ENCODE measurements around the gene PTCRA.
"Not testable (repeated sequence)": the region's sequence is repeated elsewhere in the genome, so short reads cannot be mapped to it uniquely, and the experiment has no call there.

The PTCRA gene

DNA sequence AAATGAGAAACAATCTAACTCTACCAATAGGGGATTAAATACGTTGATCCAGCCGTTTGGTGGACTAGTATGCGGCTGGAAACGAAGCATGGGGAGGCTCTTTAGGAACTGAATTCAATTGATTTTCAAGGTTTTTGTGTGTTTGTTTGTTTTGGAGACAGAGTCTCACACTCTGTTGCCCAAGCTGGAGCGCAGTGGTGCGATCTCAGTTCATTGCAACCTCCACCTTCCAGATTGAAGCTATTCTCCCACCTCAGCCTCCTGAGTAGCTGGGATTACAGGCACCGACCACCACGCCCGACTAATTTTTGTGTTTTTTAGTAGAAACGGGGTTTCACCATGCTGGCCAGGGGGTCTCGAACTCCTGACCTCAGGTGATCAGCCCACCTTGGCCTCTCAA, 20.5 kb downstream of the PTCRA start:
- Histone ChIP-seq H3K4me3 (ENCODE audit: low read depth, low read length) (no peak overlapping the region), H3K9me3 (ENCODE audit: control insufficient read depth, insufficient read depth, low read length) (no peaks in the 10 kb centered on the region), H3K27me3 (ENCODE audit: control insufficient read depth, insufficient read depth, low read length) (no peaks in the 10 kb centered on the region), H3K36me3 (ENCODE audit: control insufficient read depth, insufficient read depth, low read length) (peaks cover 37% of the 10 kb centered on the region), H3K4me1 (ENCODE audit: control insufficient read depth, insufficient read depth, low read length) (peaks cover 4% of the 10 kb centered on the region), H3K9ac (ENCODE audit: low read depth, low read length) (no peak overlapping the region)

DNA sequence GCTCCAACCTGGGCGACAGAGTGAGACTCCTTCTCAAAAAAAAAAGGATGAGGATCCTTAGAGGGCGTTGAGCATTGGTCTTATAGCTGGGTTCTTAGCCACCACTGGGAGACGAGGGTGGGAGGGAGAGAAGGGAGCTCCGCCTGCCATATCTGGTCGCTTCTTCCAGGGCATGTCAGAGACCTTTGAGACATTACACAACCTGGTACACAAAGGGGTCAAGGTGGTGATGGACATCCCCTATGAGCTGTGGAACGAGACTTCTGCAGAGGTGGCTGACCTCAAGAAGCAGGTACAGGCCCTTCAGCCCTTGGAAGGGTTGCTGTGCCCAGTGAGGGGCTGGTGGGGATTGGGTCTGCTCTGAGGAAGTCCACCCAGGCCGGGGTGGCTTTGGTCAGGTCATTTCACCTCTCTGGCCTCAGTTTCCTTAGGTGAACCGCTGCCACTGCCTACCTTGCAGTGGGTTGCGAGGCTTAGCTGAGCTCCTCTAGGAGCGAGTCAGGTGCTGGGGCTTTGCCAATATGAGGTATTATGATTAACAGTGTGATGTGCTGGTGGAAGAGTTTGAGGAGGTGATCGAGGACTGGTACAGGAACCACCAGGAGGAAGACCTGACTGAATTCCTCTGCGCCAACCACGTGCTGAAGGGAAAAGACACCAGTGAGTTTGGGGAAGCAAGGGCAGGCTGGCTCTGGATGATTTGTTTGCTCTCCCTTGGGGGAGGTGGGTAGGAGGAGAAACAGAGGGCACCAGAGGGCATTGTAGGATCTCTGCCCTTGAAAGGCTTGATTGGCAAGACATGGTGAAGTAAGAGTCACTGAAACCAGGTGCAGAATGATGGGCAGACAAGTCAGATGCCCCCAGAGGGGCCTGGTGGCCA, 21.9 kb downstream of the PTCRA start:
- Histone ChIP-seq H3K9ac (ENCODE audit: low read depth, low read length) (no peak overlapping the region), H3K36me3 (ENCODE audit: control insufficient read depth, insufficient read depth, low read length) (peaks cover 37% of the 10 kb centered on the region), H3K27me3 (ENCODE audit: control insufficient read depth, insufficient read depth, low read length) (no peaks in the 10 kb centered on the region), H3K9me3 (ENCODE audit: control insufficient read depth, insufficient read depth, low read length) (no peaks in the 10 kb centered on the region), H3K4me3 (ENCODE audit: low read depth, low read length) (no peak overlapping the region), H3K4me1 (ENCODE audit: control insufficient read depth, insufficient read depth, low read length) (peaks cover 4% of the 10 kb centered on the region)

DNA sequence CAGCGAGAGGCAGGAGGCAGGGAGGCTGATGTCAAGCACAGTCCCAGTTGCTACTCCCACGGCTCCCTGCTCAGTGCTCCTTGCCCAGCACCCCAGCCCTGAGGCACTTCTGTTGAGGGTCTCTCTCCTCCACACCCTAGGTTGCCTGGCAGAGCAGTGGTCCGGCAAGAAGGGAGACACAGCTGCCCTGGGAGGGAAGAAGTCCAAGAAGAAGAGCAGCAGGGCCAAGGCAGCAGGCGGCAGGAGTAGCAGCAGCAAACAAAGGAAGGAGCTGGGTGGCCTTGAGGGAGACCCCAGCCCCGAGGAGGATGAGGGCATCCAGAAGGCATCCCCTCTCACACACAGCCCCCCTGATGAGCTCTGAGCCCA, 22.6 kb downstream of the PTCRA start:
- Histone ChIP-seq H3K9ac (ENCODE audit: low read depth, low read length) (no peak overlapping the region), H3K4me3 (ENCODE audit: low read depth, low read length) (no peak overlapping the region), H3K4me1 (ENCODE audit: control insufficient read depth, insufficient read depth, low read length) (peaks cover 2% of the 10 kb centered on the region), H3K9me3 (ENCODE audit: control insufficient read depth, insufficient read depth, low read length) (no peaks in the 10 kb centered on the region), H3K36me3 (ENCODE audit: control insufficient read depth, insufficient read depth, low read length) (peaks cover 37% of the 10 kb centered on the region), H3K27me3 (ENCODE audit: control insufficient read depth, insufficient read depth, low read length) (no peaks in the 10 kb centered on the region)

DNA sequence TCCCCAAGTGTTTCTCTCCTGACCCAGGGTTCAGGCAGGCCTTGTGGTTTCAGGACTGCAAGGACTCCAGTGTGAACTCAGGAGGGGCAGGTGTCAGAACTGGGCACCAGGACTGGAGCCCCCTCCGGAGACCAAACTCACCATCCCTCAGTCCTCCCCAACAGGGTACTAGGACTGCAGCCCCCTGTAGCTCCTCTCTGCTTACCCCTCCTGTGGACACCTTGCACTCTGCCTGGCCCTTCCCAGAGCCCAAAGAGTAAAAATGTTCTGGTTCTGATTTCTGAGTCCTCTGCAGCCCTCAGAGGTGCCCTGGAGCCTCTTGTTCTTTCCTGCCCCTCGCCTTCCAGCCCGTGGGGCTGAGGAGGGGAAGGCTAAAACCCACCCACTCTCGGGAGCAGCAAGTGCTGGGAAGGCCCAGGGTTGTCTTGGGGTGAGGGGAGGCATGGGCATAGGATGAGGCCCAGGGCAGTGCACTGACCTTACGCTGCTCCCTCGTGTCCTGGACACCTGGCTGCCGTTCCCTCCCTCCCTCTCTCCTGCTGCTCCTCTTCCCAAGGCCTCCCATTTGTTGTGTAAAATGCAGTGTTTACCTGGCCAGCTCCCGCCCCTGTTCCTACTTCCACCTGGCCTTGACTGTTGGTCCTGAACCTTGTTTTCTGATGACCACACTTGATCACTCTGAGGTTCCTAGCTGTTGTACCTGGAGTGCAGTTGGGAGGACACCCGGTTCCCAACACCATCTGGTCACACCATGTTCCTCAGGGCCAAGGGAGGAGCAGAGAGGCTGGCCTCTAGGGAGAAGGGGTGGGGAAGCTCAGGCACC, 23.3 kb downstream of the PTCRA start:
- no peaks in the 10 kb centered on the region for H3K27me3 ChIP-seq (ENCODE audit: control insufficient read depth, insufficient read depth, low read length)
- no peak overlapping the region for H3K4me3 ChIP-seq (ENCODE audit: low read depth, low read length)
- H3K9ac ChIP-seq (ENCODE audit: low read depth, low read length) = no peak overlapping the region
- no peaks in the 10 kb centered on the region for H3K9me3 ChIP-seq (ENCODE audit: control insufficient read depth, insufficient read depth, low read length)
- peaks cover 36% of the 10 kb centered on the region for H3K36me3 ChIP-seq (ENCODE audit: control insufficient read depth, insufficient read depth, low read length)
- H3K4me1 ChIP-seq (ENCODE audit: control insufficient read depth, insufficient read depth, low read length) = peaks cover 2% of the 10 kb centered on the region

DNA sequence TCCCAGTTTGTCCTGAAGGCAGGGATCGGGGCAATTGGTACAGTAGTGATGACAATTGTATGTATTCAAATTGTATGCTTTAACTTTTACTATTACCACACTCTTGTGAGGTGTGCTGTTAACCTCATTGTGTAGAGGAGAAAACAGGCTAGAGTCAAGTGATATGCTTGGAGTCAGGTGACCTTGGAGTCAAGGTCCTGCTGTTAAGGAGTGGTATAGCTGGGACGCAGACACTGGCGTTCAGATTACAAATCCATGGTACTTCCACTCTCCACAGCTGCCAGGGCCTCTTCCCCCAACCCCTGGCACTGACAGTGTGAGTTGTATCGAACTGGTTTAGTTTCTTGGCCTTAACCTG, 23.9 kb downstream of the PTCRA start:
- no peak overlapping the region for H3K4me3 ChIP-seq (ENCODE audit: low read depth, low read length)
- no peaks in the 10 kb centered on the region for H3K9me3 ChIP-seq (ENCODE audit: control insufficient read depth, insufficient read depth, low read length)
- peaks cover 2% of the 10 kb centered on the region for H3K4me1 ChIP-seq (ENCODE audit: control insufficient read depth, insufficient read depth, low read length)
- H3K36me3 ChIP-seq (ENCODE audit: control insufficient read depth, insufficient read depth, low read length) = peaks cover 32% of the 10 kb centered on the region
- H3K27me3 ChIP-seq (ENCODE audit: control insufficient read depth, insufficient read depth, low read length) = no peaks in the 10 kb centered on the region
- H3K9ac ChIP-seq (ENCODE audit: low read depth, low read length) = no peak overlapping the region

DNA sequence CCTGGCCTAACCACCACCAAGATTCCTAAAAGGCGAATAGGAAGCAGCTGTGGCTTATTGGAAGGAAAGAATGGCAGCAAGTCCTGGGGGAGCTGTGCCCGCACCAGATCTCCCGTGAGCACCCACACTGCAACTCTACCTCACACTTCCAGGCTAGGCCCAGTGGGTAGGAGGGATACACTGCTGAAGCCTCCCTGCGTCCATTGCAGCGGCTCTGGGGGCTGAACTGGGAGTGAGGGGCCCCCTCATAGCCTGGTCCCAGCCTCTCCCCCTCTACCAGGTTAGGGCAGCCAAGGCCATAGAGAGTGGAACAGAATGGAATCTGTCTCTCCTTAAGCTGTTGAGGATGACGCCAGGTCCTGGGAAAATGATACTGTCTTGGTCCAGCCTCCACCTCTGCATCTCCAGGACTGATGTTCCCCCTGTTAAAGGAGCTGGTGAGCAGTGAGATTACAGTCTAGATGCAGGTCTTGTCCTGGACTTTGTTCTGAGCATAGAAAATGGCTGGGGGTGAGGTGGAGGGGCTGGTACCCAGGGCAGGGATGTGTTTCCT, 24.7 kb downstream of the PTCRA start:
- Histone ChIP-seq H3K27me3 (ENCODE audit: control insufficient read depth, insufficient read depth, low read length) (no peaks in the 10 kb centered on the region), H3K36me3 (ENCODE audit: control insufficient read depth, insufficient read depth, low read length) (peaks cover 26% of the 10 kb centered on the region), H3K4me1 (ENCODE audit: control insufficient read depth, insufficient read depth, low read length) (peaks cover 2% of the 10 kb centered on the region), H3K9me3 (ENCODE audit: control insufficient read depth, insufficient read depth, low read length) (no peaks in the 10 kb centered on the region), H3K9ac (ENCODE audit: low read depth, low read length) (no peak overlapping the region), H3K4me3 (ENCODE audit: low read depth, low read length) (no peak overlapping the region)

DNA sequence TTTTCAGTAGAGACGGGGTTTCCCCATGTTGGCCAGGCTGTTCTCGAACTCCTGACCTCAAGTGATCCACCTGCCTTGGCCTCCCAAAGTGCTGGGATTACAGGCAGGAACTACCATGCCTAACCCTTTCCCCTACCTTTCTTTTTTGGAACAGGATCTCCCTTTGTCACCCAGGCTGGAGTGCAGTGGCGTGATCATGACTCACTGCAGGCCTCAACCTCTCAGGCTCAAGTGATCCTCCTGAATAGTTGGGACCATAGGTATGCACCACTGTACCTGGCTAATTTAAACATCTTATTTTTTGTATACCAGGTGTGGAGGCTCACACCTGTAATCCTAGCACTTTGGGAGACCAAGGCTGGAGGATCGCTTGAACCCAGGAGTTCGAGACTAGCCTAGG, 25.5 kb downstream of the PTCRA start:
- not testable (repeated sequence) for H3K4me1 ChIP-seq (ENCODE audit: control insufficient read depth, insufficient read depth, low read length); H3K9me3 ChIP-seq (ENCODE audit: control insufficient read depth, insufficient read depth, low read length); H3K27me3 ChIP-seq (ENCODE audit: control insufficient read depth, insufficient read depth, low read length); H3K4me3 ChIP-seq (ENCODE audit: low read depth, low read length); H3K9ac ChIP-seq (ENCODE audit: low read depth, low read length)
- peaks cover 20% of the 10 kb centered on the region for H3K36me3 ChIP-seq (ENCODE audit: control insufficient read depth, insufficient read depth, low read length)

DNA sequence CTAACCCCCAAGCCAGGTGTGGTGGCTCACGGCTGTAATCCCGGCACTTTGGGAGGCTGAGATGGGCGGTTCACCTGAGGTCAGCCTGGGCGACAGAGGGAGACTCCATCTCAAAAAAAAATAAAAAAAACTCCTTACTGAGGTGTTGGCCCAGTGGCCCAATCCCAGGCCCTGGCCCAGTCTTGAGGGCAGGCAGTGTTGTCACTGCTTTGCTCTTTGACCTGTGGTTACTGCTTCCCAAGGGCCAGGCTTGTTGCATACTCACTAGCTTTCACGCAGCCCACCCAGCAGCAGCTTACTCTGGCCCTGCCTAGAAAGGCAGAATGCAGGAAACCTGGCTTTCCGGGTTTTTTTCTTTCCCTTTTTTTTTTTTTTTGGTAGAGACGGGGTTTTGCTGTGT, 26.6 kb downstream of the PTCRA start:
- Histone ChIP-seq H3K9ac (ENCODE audit: low read depth, low read length) (no peak overlapping the region), H3K9me3 (ENCODE audit: control insufficient read depth, insufficient read depth, low read length) (no peaks in the 10 kb centered on the region), H3K4me1 (ENCODE audit: control insufficient read depth, insufficient read depth, low read length) (peaks cover 2% of the 10 kb centered on the region), H3K36me3 (ENCODE audit: control insufficient read depth, insufficient read depth, low read length) (peaks cover 20% of the 10 kb centered on the region), H3K4me3 (ENCODE audit: low read depth, low read length) (no peak overlapping the region), H3K27me3 (ENCODE audit: control insufficient read depth, insufficient read depth, low read length) (no peaks in the 10 kb centered on the region)

DNA sequence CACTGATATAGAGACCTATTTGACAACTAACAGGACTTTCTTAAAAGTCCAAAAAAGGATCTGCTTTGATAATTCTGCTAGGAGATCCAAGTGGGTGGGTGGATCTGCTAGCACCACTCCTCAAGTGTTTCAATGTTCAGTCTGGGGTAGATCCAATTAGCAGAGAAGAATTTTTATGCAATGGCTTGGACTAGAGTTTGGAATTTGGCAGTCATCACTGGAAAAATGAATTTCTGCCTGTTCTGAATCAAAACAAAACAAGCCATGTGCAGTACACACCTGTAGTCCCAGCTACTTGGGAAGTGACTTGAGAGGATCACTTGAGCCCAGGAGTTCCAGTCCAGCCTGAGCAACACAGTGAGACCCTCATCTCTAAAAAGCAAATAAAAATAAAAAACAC, 32.1 kb downstream of the PTCRA start:
- Histone ChIP-seq H3K36me3 (ENCODE audit: control insufficient read depth, insufficient read depth, low read length) (no peaks in the 10 kb centered on the region), H3K27me3 (ENCODE audit: control insufficient read depth, insufficient read depth, low read length) (no peaks in the 10 kb centered on the region), H3K9me3 (ENCODE audit: control insufficient read depth, insufficient read depth, low read length) (no peaks in the 10 kb centered on the region), H3K4me3 (ENCODE audit: low read depth, low read length) (no peak overlapping the region), H3K9ac (ENCODE audit: low read depth, low read length) (no peak overlapping the region), H3K4me1 (ENCODE audit: control insufficient read depth, insufficient read depth, low read length) (no peaks in the 10 kb centered on the region)

DNA sequence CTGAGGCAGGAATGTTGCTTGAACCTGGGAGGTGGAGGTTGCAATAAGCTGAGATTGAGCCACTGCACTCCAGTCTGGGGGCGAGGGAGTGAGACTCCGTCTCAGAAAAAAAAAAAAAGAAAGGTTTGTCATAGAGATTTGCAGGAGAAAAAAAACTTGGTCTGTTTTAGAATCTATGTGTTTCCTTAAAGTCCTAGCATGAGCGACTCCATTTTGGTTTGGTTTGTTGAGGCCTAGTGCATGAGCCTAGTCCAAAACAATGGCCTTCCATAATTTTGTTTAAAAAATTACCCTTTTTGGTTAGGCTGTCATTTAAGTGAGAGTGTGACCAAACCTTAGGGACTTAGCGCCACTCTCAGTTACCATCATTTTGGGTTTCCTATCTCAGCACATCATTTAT, 36.5 kb downstream of the PTCRA start:
- Histone ChIP-seq H3K9ac (ENCODE audit: low read depth, low read length) (no peak overlapping the region), H3K4me3 (ENCODE audit: low read depth, low read length) (no peak overlapping the region), H3K36me3 (ENCODE audit: control insufficient read depth, insufficient read depth, low read length) (no peaks in the 10 kb centered on the region), H3K27me3 (ENCODE audit: control insufficient read depth, insufficient read depth, low read length) (no peaks in the 10 kb centered on the region), H3K9me3 (ENCODE audit: control insufficient read depth, insufficient read depth, low read length) (no peaks in the 10 kb centered on the region), H3K4me1 (ENCODE audit: control insufficient read depth, insufficient read depth, low read length) (peaks cover under 1% of the 10 kb centered on the region)

DNA sequence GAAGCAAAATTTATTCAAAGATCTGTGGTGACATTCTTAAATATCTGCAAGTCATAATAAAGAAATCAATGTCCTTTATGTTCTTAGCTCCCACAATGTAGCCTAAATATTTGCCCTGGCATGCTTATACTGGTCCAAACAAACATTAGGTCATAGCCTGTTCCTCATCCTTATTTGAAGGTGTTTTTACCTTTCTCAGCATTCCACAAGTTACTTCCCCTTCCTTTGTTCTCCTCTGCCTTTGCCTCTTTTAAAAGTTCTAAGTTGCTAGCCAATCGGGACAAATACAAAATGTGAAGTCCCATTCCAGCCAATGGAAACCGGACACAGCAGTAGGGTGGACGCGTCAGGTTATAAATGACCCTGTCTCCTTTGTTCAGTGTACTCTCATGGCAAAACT, 38.6 kb downstream of the PTCRA start:
- H3K27me3 ChIP-seq (ENCODE audit: control insufficient read depth, insufficient read depth, low read length); H3K9me3 ChIP-seq (ENCODE audit: control insufficient read depth, insufficient read depth, low read length); H3K36me3 ChIP-seq (ENCODE audit: control insufficient read depth, insufficient read depth, low read length); H3K9ac ChIP-seq (ENCODE audit: low read depth, low read length); H3K4me3 ChIP-seq (ENCODE audit: low read depth, low read length); H3K4me1 ChIP-seq (ENCODE audit: control insufficient read depth, insufficient read depth, low read length): not testable (repeated sequence)

DNA sequence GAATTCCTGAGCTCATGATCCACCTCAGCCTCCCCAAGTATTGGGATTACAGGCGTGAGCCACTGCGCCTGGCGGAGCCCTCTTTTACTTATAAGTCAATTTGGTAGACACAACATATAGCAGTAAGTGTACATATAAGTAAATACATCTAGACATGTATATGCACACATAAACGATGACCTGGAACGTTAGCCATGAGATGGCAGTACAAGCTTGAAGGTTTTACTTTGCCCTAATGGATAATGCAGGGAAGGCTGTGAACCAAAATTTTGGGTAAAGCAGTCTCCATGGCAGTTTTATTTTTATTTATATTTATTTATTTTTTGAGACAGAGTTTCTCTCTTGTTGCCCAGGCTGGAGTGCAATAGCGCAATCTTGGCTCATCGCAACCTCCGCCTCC, 42.3 kb downstream of the PTCRA start:
- Histone ChIP-seq H3K9me3 (ENCODE audit: control insufficient read depth, insufficient read depth, low read length) (no peaks in the 10 kb centered on the region), H3K36me3 (ENCODE audit: control insufficient read depth, insufficient read depth, low read length) (peaks cover 3% of the 10 kb centered on the region), H3K4me1 (ENCODE audit: control insufficient read depth, insufficient read depth, low read length) (peaks cover 2% of the 10 kb centered on the region), H3K4me3 (ENCODE audit: low read depth, low read length) (no peak overlapping the region), H3K9ac (ENCODE audit: low read depth, low read length) (no peak overlapping the region), H3K27me3 (ENCODE audit: control insufficient read depth, insufficient read depth, low read length) (peaks cover 17% of the 10 kb centered on the region)
